ENCODE data around the gene POTEC. TPM values are rescaled to one million over a fixed set of nuclear protein-coding genes. Genes with fewer than 3 reads are reported as not detected.
"Not testable (repeated sequence)": the region's sequence is repeated elsewhere in the genome, so short reads cannot be mapped to it uniquely, and the experiment has no call there.

Gene POTEC
- total and polyA plus RNA-seq, 2 donors = 0.02 TPM; not detected in 1

- not testable (repeated sequence) for H3K4me3 ChIP-seq (ENCODE audit: low read length in 2 of 2); H3K27me3 ChIP-seq (ENCODE audit: control insufficient read depth in 2 of 2, insufficient read depth in 1 of 2, low read length in 1 of 2); H3K36me3 ChIP-seq (ENCODE audit: control insufficient read depth in 2 of 2, insufficient read depth in 2 of 2, low read length in 1 of 2); DNase-seq (ENCODE audit: low read depth in 6 of 9, low spot score in 9 of 9); H3K4me1 ChIP-seq (ENCODE audit: control insufficient read depth in 2 of 2, insufficient read depth in 2 of 2, low read length in 2 of 2); H3K27ac ChIP-seq (ENCODE audit: low read depth in 1 of 2, low read length in 1 of 2); H3K9me3 ChIP-seq (ENCODE audit: control insufficient read depth in 2 of 2, insufficient read depth in 1 of 2, low read length in 1 of 2)
- 81% methylated on average over 1 of the region's 1 CpG for WGBS
Observed at GRCh38 chr18:14465989-14466388, 77.4 kb downstream of the POTEC start.

Other genes with a start within 250 kb of the POTEC start
- gene ANKRD30B, start 204.6 kb upstream of the POTEC start, total RNA-seq = not detected
- gene ANKRD30B, start 204.6 kb upstream of the POTEC start, polyA plus RNA-seq = 0.02 TPM

Data from thymus (tissue), 11 donors.